ENCODE results near the gene AP3B2.

AP3B2 gene

GRCh38 chr15:82689147-82689546 lies 20.5 kb downstream of the AP3B2 start:
- DNase-seq = no peak

GRCh38 chr15:82688691-82689090 lies 21.0 kb downstream of the AP3B2 start:
- DNase-seq = no peak

DNA sequence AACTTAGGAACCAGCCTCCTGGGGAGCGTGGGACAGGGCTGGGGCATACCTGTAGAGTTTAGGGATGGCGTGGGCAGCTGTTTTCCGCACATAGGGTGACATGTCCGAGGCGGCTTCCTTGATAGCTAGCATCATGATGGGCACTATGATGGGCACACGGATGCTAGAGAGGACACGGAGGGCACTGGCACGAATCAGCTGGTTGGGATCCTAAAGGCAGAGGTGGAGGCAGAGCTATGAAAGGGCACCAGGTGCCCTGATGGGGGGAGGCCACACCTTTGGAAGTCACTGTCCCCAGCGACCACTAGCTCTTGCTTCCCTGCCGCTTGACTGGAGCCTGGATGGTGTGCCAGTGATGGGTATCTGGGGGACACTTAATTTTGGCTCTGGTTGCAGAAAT lies 28.3 kb downstream of the AP3B2 start:
- DNase-seq = no peak

GRCh38 chr15:82680200-82681102 lies 29.2 kb downstream of the AP3B2 start:
- no peak for DNase-seq

GRCh38 chr15:82679626-82680199 lies 30.0 kb downstream of the AP3B2 start:
- no peak for DNase-seq

DNA sequence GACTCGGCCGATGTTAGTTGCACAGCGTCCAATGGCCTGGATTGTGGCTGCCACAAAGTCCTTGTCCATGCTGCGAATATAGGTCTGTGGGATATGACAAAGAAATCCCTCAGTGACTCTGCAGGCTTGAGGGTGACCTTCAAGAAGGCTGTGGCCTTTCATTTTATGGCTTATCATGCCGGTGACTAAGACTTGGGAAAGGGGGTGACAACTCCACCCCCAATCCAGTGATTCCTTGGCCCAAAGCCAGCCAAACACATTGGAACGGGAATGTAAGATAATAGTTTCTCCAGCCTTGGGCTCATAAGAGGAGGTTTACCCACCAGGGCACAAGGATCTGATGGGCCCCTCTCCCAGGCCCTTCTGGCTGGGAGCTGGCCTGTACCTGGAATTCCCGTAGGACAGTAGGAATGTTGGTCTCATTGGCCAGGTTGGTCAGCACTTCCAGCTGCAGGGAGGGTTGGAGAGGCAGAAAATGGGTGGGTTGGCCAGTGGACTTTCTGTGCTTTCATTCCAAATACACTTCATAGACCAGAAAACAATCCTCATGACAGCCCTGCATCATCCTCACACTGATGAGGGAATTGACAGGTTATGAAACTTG lies 31.9 kb downstream of the AP3B2 start:
- DNase-seq = no peak

DNA sequence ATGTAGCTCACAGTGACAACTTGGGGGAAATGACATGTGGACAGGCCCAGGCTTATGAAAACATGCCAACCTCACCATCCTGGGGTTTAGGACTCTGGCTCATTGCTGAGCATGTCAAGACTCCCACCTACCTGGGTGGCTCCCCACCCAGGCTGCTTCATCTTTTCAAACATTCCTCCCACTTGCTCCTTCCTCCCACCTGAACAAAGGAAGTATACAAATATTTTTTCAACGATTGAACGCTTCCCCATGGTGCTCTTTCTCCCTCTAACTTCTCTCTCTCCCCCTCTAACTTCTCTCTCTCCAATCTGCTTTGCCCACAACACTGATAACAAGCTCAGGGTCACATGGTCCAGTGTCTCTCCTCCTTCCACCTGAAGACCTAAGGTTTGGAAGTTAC lies 34.8 kb downstream of the AP3B2 start:
- DNase-seq = no peak

GRCh38 chr15:82670699-82671098 lies 39.0 kb downstream of the AP3B2 start:
- DNase-seq = no peak

DNA sequence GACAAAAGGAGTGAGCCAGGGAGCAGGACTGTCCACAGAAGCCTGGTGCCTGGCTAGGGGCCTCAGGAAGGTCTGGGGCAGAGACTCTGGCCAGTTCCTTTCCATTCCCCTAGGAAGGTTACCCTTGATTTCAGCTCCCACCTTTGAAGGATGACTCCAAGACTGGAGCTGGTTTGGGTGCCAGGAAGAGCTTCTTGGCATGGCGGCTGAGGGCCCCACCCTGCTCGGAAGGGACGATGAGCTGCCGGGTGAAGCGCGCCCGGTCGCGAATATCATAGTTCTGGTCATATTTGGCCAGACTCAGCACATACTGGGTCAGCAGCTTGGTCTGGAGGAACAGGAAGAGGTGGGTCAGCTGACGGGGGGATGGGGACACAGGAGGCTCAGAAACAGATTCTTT lies 43.1 kb downstream of the AP3B2 start:
- no peak for DNase-seq

DNA sequence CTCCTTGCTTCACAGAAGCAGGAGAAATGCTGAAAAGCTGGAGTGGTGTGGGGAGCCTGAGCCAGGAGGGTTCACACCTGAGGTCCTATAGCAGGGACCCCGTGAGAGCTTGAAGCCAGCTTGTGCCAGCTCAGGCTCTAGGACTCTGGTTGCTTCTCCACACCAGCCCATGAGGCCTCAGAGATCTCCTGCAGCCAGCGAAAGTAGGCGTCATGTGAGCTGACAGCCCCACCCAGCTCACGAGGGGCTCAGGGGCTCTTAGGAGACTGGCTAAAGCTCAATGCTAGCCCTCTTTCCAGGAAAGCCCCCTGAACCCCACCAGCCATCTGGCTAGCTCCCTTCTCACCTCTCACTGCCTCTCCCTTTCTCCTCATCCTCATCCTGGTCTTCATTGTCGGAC lies 45.7 kb downstream of the AP3B2 start:
- no peak for DNase-seq

- no peak for DNase-seq
Observed at GRCh38 chr15:82663186-82663600, 46.5 kb downstream of the AP3B2 start.

DNA sequence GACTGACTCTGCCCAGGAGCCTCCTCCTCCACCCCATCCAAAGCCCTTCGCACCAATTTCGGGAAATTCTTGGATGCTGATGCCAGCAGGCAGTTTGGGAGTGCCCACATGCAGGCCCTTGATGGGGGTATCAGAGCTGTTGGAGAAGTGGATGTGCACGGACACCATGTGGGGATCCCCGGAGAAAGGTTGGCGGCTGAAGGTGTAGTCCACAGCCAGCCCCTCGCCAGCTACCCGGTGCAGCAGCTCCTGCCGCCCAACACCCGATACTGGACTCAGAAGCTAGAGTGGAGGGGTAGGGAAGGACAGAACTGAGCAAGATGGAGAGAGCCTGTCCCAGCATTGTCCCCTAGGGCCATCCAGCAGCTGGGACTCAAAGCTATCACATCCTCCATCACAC lies 47.0 kb downstream of the AP3B2 start:
- no peak for DNase-seq

GRCh38 chr15:82660378-82660777 lies 49.3 kb downstream of the AP3B2 start:
- DNase-seq = no peak

DNA sequence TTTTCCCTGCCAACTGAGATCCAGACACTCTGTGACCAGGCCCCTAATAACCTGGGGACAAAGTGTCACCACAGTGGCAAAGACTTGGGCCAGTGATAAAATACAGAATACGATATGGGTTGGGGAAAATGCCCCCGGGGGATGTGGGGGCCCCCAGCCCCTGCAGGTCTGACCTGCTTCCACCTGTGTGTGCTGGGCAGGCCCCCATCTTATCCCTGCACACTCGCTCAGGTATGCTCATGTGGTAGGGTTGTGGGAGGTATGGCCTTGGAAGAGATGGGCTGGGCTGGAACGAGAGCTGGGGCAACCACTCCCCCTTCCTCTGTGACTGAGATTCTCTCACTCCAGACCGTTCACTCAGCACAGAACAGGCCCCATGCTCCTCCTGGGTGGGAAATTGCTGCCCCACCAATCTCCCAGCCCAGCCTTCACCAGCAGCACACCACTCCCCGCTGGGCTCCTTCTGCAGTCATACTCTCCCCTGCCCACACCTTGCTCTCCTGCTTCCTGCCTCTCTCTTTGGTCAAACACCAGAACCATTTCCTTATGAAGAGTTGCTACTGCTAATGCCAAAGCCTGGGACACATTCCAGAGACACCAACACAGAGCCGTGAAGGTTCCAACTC lies 52.9 kb downstream of the AP3B2 start:
- no peak for DNase-seq

DNA sequence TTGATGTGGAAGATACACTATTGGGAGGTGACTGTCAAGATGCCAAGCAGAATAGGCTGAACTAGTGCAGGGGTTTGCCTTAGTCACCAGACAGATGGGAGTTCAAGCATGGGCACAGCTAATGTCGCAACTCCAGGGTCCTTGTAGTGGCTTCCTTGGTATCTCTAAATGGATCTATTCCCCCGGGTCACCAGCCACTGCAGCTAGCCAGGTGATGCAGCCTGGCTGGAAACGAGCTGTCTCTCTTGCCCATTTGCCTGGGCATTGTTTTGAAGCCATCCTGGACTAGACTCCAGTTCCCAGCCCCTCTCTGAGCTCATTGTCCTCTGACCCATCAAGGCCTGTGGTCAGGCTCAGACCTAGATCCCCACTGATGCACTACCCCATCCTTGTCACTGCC lies 54.1 kb downstream of the AP3B2 start:
- no peak for DNase-seq

- no peak for DNase-seq
Observed at GRCh38 chr15:82653483-82654168, 56.0 kb downstream of the AP3B2 start.

- no peak for DNase-seq
Observed at GRCh38 chr15:82651708-82652107, 58.0 kb downstream of the AP3B2 start.

- no peak for DNase-seq
Observed at GRCh38 chr15:82650046-82650670, 59.5 kb downstream of the AP3B2 start.

DNA sequence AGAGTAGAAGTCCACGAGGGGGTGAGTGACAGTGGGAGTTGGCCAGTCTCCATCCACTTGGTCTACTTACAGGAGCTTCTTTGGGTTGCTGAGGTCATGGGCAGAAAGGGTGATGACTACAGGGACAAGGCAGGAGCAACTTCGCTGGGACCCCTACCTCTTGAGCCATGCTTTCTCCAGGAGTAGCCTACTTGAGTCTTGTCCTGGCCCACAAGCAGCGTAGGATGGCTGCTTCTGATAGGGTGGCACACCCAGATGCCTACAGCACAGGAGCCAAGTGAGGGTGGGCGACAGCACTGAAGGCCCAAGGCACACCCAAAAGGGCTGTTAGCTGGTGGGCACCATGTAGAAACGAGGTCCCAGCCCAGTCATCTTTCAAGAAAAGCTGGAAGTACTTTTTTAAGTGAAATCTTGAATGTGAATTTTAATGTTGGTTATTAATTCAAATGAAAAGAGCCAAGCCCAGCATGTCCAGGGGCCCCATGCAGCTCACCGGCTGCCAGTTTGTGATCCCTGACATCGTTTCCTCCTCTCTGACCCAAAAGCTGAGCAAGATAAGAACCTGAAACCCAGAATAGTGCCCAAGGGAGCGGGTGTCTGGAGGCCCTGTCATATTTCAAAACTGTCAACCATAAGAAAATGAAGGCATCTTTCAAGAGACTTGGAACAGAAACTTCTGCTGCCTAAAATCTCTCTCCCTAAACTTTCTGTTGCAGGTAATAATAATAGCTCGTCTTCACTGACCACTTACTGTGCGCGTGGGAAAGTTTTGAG lies 60.3 kb downstream of the AP3B2 start:
- no peak for DNase-seq

DNA sequence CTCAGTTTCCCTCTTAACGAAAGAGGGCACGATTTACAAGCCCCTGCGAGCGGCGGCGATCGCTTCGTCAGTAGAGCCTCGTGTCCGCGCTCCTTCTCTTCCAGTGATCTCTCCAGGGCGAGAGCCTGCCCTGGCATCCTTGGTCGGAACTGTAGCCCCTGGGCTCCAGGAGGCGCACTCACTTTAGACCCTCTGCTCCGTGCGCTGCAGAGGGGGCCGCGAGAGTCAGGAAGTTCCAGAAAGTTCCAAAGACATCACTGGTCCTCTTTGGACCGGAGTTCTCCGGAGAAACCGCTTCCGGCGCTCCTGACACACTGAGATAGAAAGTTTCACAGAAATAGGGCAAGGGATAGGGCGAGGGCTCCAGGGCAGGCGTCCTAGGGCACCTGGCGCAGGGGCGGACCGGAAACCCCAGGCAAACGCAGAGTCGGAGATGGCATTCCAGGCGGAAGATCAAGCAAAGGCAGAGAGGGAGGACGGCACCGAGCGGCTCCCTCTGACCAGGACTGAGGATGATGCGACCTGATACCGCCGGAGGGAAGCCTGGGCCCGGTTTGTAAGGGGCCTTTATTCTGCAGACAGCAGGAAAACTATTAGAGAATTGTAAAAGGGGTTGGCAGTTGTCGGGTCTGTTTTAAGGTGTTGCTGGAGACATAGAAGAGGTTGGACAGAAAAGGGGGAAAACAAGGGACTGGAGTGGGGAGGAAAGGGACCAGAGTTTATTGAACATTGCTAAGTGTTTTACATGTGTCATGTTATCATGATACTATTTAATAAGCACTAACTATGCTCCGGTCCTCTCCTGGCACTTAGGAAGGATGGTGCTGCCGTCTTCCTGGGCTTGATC lies 61.2 kb downstream of the AP3B2 start:
- DNase-seq = no peak

DNA sequence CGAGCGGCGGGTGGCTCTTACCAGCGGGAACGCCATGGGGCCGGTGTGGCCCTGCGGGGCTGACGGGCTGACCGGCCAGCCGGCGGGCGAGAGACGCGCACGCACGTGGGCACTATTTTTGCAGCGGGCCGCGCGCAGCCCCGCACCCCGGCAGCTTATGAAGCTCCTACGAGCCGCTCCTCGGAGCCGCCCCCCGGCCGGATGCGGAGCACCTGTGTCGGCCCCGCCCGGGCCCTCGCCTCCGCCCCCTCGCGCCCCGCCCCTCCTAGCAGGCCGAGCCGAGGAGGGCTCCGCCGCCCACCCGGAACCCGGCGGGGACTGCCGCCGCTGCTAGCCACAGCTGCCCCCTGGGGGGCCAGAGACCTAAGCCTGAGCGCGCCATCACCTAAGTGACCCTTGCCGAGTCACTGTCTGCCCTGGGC lies 61.8 kb downstream of the AP3B2 start:
- DNase-seq = no peak

Measured in SW 1271 (cell line).